Stimulated activated CD4-positive, alpha-beta T cell treated with anti-CD3 and anti-CD28 coated beads, Interleukin-2, amount 100 ng/mL, for 48 hours (primary cell): ENCODE data around the gene VMAC.
"Not testable (repeated sequence)": the region's sequence is repeated elsewhere in the genome, so short reads cannot be mapped to it uniquely, and the experiment has no call there.

ENCODE experiments used
- DNase-seq, 2 donors: peaks; one replicate each; pipeline ENCODE4 v3.0.0-alpha.2; 2020

The VMAC gene, protein sequence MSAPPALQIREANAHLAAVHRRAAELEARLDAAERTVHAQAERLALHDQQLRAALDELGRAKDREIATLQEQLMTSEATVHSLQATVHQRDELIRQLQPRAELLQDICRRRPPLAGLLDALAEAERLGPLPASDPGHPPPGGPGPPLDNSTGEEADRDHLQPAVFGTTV

DNA sequence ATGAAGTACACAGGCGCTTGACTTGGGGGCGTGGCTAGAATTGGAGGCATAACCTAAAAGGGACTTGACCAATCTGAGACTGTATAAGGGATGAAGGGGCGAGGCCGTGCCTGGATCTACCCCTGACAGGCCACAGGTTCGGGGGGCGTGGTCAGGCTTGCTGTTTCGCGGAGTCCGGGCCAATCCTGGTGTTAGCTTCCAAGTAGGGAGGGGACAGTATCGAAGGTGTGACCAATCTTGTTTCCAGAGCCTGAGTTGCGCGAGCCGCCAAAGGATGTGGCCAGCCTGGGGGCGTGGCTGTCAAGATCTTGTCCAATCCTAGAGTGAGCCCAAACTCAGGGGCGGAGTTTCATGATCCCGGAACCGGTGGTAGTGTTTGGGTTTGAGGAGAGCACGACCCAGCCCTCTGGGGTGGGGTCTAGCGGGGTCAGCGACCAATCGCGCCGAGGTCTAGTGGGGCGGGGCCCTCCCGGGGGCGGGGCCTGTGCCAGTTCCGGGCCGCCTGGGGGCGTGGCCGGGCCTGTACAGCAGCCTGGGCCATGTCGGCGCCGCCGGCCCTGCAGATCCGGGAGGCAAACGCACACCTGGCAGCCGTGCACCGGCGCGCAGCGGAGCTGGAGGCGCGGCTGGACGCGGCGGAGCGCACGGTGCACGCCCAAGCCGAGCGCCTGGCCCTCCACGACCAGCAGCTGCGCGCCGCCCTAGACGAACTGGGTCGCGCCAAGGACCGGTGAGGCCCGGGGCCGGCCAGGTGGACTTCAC is at the start of gene VMAC:
TSS of gene VMAC (plus strand) at position 521 of the 762 bp plus-strand sequence. CDS start at position 540, 19 bp downstream.
- DNase-seq = peak; percentile 99

DNA sequence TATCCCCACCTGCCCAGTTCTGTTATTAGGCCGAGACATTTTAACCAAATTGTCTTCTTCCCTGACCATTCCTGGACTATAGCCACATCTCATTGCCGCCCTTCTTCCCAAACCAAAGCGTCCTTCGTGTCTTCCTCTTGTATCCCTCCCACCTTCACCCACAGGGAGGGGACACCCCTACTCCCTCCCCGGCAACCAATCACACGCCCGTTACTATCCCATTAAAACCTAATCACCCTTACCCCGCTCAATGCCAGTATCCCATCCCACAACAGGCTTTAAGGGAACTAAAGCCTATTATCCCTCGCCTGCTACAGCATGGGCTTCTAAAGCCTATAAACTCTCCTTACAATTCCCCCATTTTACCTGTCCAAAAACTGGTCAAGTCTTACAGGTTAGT is 49.5 kb upstream of the VMAC start:
- not testable (repeated sequence) for DNase-seq

DNA sequence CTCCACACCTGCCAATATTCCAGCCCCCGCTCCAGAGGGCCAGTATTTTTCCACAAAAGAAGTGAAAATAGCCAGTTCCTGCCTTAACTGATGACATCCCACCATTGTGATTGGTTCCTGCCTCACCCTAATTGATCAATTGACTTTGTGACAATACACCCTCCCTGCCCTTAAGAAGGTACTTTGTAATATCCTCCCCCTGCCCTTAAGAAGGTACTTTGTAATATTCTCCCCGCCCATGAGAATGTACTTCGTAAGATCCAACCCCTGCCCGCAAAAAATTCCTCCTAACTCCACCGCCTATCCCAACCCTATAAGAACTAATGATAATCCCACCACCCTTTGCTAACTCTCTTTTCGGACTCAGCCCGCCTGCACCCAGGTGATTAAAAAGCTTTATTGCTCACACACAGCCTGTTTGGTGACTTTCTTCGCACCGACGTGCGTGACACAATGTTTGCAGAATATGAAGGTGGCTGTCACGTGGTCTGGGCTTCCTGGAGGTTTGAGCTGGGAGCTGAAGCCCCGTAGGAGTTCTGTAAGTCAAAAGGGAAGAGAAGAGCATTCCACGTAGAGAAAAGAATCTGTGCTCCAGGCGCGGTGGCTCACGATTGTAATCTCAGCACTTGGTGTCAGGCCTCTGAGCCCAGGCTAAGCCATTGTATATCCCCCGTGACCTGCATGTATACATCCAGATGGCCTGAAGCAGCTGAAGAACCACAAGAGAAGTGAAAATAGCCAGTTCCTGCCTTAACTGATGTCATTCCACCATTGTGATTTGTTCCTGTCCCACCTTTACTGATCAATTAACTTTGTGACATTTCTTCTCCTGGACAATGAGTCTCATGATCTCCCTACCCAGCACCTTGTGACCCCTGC is 47.2 kb upstream of the VMAC start:
- DNase-seq = no peak

DNA sequence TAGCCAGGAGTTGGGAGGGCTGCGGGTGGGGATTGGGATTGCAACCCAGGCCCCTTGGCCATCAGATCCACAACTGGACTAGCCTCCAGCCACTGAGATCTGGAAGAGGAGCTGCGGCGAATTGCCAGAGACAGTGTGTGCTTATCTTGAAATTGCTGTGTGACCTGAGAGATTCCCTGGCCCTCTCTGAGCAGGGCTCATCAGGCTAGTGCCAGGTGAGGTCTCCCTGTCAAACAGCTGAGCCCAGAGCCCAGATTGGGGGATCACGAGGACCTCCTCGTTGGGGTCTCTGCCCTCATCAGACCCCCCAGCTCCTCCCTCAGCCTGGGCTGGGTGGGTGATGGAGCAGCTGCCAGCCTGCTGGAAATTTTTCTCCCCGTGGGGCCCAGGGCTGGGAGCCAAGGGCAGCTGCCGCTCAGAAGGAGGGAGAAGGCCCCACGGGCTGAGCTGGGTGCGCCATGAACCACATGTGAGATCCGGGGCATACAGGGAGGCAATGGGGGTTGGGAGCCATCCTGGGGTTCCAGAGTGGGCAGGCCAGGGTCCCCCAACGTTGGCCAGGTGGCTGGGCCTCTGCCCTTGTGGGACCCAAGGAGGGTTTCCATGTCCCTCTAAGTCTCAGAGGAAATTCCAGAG is 41.5 kb upstream of the VMAC start:
- DNase-seq = no peak

DNA sequence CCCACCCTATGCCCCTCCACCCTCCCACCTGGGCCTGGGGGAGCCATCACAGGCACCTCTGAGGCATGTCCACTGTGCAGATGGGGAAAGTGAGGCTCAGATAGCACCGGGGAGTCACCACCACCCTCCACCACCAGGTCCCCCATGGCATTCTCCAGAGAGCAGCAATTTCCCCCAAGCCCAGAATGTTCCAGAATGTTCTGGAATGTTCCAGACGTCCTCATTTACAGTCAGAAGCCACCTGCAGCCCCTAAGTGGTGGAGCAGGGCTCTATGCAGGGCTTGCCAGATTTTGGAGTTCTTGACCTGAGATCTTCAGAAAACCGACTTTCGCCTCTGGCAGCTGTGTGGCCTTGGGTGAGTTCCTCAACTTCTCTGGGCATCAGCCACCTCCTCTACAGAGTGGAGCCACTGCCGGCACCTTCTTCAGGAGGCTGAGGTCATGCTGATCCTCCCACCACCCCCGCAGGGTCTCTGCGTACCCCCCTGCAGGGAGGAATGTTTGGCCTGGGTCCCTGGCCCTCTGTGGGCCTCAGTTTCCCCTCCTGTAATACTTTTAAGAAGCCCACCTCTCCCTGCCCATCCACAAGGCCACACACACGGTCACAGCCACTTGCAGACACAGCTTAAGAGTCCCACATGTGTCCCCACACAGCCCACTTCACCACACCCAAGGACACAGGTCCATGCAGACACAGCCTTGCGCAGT is 40.5 kb upstream of the VMAC start:
- DNase-seq = no peak

DNA sequence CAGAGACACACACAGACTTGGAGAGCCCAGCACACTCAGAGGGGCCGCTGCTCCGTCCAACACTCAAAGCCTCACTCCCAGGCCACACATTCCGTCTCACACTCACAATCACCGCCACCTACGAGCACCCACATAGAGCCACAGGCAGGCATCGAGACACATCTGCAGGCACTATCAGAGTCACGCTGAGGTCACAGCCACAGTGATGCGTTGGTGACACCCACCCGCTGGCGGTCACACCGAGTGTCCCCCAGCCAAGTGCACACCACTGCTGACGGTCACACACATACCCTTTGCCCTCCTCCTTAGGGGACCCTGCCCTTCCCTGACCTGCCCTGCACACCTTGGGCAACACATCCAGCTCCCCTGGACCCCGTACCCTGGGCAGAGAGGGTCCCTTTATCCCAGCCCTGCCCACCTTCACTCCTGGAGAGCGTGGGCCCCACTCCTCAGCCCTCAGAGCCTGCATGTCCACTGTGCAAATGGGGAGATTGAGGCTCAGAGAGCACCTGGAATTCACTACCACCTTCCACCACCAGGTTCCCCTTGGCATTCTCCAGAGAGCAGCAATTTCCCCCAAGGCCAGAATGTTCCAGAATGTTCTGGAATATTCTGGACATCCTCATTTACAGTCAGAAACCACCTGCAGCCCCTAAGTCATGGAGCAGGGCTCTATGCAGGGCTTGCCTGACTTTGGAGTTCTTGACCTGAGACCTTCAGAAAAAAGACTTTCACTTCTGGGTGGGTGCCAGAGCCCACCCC is 39.8 kb upstream of the VMAC start:
- no peak for DNase-seq

DNA sequence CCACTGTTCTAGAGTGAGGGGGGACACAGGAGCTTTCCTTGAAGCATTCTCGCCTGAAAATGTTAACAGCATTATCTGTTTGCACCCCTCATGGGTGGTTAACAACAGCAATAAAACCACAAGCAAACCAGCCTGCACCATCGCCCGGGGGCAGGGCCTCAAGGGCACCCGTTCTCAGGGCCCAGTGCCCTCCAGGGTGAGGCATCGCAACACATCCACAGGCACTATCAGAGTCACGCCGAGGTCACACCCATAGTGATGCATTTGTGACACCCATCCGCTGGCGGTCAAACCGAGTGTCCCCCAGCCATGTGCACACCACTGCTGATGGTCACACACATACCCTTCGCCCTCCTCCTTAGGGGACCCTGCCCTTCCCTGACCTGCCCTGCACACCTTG is 38.9 kb upstream of the VMAC start:
- DNase-seq = no peak

DNA sequence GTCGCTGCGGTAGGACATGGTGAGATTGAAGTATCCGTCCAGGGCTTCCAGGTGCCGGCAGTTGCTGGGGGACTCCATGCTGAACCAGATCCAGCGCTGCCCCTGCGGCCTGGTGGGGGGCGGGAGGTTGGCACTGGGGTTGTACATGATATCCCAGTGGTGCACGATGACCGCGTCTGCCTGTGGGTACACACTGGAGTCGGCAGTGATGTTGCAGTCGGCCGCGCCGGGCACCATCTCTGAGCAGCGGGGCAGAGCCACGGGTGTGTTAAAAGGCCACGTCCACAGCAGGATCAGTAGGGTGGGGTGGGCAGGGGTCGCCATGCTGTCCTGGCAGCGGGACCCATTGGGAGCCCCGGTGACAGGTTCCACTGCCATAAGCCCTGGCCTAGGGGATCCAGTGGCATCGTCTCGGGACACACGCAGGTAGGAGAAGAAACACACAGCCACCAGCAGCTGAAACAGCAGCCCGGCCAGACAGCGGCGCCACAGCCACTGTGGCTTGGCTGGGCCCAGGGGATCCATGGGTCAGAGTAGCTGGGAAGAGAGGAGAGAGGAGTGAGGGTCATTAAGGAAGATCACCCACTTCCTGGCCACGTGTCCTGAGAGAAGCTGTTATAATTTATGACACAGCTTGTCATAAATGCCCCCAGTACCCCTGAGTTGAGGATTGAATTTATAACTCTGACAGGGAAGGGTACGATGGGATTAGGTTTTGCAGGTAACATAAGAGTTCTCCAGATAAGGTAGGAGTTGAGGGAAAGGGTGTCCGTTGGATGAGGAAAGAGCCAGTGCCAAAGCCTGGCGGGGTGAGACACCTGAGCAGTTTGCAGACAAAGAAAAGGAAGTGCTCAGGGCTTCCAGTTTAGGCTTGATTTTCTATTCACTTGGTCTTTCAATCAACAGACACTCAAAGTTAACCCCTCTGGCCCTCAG is 37.2 kb upstream of the VMAC start:
- no peak for DNase-seq

DNA sequence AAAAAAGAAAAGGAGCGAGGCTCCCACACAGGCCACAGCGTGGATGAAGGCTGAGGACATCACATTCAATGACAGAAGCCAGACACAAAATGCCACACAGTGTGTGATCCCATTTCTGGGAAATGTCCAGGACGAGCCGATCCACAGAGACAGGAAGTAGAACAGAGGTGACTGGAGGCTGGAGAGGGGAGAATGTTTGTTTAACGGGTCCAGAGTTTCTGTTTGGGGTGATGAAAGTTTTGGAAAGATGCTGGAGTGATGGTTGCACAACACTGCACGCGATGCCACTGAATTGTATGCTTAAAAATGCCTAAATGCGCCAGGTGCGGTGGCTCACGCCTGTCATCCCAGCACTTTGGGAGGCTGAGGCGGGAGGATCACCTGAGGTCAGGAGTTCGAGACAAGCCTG is 33.7 kb upstream of the VMAC start:
- no peak for DNase-seq

DNA sequence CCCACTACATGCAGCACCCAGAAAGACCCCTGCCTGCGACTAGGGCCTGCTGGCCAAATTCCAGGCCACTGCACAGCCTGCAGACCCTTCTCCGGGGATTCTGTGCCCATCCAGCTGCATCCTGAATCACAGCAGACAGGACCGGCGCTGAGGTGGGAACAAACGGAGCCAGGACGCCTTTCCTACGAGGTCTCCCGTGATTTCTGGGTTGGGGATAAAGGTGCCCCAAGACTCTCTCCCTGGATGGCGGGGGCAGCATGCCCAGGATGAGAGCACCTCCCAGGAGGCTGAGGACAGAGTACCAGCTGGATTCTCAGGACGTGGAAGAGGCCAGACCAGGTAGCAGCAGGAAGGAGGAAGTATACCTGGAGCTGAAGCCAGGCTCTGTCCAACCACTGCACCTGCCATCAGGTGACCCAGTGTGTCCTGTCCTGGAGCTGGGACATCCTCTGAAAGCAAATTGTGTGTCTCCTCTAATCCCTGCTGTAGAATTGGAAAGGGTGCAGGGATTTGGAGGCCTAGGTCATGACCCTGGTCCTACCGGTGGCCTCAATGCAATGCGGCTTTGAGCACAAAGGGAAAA is 31.0 kb upstream of the VMAC start:
- no peak for DNase-seq

DNA sequence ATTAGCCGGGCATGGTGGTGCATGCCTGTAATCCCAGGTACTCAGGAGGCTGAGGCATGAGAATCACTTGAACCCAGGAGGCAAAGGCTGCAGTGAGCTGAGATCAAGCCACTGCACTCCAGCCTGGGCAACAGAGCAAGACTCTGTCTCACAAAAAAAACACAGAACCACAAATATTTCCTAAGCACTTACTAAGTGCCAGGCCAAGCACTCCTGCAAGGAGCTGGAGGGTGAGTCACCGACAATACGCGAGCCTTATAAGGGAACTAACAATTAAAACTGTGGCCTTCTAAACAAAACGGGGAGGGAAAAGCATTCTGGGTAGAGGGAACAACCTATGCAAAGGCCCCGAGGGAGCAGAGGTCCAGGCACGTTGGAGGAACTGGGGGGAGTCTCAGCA is 30.2 kb upstream of the VMAC start:
- not testable (repeated sequence) for DNase-seq

DNA sequence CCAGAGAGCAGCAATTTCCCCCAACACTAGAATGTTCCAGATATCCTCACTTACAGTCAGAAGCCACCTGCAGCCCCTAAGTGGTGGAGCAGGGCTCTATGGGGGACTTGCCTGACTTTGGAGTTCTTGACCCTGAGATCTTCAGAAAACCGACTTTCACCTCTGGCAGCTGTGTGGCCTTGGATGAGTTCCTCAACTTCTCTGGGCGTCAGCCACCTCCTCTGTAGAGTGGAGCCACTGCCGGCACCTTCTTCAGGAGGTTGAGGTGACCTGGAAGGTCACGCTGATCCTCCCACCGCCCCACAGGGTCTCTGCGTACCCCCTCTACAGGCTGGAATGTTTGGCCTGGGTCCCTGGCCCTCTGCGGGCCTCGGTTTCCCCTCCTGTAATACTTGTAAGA is 27.2 kb upstream of the VMAC start:
- DNase-seq = no peak

DNA sequence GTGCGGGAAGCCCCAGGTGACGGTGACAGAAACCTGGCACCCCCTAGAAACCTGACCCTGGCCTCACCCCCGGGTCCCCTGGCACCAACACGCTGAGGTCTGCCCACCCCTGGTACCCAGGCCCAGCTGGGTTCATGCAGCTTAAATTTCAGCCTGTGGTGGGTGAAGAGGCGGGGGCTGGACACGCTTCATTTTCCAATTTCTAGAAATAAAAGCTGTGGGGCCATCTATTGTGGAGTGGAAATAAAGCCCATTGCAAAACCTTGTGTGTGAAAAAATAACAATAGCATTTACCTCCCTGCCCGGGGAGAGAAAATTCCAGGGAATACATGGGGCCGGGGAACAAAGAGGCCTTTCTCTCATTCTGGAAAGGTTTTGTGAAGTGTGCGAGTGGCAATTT is 26.8 kb upstream of the VMAC start:
- DNase-seq = no peak

DNA sequence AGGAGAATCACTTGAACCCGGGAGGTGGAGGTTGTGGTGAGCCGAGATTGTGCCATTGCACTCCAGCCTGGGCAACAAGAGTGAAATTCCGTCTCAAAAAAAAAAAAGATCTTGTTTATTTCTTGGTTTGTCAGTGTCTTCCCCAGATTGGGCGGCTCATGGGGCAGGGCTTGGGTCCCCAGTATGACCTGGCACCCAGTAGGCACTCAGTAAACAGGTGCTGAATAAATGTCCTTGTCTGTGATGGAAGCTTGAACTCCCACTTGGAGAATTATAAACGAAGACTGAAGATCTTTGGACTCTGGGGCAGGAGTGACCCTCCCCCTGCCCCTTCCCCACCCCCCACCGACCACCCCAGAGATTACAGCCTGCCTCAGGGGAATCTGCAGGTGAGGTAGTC is 24.5 kb upstream of the VMAC start:
- no peak for DNase-seq

DNA sequence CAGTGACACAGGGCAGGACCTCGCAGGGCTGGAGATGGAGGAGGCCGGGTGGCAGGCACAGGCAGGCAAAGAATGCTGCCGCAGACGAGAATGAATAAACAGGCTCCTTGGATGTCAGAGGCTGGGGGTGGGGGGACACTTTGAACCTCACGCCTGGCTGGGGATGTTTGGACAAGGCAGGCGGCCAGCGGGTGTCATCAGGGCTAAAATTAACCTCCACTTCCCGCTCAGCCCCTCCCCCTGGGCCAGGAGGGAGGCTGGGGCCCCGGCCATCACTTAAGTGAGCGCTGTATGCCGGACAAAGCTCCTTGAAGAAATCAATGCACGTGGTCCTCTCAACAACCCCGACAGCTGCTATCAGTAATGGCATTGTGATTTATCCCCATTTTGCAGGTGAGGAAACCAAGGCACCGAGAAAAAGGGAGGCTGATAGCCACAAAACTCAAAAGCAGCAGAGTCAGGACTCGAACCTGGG is 24.0 kb upstream of the VMAC start:
- no peak for DNase-seq

DNA sequence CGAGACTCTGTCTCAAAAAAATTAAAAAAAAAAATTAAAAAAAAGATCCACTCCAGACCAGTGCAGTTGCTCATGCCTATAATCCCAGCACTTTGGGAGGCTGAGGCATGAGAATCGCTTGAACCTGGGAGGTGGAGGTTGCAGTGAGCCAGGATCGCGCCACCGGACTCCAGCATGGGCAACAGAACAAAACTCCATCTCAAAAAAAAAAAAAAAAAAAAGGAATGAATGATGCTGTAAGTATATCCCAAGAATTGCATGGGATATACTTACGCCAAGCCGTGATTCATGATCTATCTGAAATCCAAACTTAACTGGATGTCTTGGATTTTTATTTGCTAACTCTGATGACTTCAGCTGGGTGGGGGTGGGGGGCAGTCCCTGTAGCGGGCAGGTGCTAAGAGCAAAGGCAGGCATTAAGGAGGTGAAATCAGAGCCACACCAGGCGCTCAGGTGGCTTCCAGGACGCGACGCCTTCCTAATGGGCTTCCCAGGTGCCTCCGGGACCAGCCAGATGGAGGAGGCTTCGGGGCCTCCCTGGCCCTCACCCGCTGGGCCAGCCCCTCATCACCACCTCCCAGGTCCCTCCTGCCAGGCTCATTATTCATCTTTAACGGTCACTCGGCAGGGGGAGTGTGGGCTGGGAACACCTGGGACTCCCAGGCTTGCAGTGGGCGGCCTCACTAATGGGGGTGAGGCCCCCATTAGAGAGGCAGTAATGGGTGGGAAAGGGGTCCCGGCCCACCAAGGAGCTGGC is 23.0 kb upstream of the VMAC start:
- no peak for DNase-seq

DNA sequence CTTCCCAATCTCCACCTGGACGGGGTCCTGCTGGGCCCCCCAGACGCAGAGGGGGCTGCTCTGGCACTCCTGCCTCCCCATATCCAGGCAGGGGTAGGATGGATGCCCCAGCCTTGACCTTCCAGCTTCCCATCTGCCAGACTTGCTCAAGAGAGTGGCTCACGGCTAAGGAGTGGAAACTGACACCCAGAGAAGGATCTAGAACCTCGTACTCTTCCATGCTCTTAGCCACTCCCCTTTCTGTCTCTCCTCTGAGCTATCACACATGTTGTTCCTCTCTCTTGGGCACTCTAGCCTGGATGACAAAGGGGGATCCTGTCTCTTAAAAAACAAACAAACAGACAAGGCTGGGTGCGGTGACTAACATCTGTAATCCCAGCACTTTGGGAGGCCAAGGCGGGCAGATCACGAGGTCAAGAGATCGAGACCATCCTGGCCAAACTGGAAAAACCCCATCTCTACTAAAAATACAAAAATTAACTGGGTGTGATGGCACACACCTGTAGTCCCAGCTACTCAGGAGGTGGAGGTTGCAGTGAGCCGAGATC is 22.2 kb upstream of the VMAC start:
- DNase-seq = no peak

DNA sequence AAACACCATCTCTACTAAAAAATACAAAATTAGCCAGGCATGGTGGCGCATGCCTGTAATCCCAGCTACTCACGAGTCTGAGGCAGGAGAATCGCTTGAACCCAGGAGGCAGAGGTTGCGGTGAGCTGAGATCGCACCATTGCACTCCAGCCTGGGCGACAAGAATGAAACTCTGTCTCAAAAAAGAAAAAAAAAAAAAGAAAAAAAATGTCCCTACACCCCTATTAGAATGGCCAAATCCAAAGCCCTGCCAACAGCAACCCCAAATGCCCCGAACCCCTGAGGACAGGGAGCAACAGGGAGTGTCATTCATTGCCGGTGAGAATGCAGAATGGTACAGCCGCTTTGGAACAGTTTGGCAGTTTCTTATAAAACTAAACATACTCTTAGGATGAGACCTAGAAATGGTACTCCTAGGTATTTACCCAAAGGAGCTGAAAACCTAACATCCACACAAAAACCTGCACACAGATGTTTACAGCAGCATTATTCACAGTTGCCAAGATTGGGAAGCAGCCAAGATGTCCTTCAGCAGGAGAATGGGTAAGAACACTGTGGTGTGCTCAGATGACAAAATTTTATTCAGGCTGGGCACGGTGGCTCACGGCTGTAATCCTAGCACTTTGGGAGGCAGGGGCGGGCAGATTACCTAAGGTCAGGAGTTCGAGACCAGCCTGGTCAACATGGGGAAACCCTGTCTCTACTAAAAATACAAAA is 21.4 kb upstream of the VMAC start:
- not testable (repeated sequence) for DNase-seq
